Tibial nerve (tissue), 4 donors: ENCODE results near the gene ITGAE. TPM values are rescaled to one million over a fixed set of nuclear protein-coding genes. Genes with fewer than 3 reads are reported as not detected.

Source experiments
- DNase-seq, 2 donors: peaks; one replicate each; pipeline ENCODE4 v3.0.0-alpha.2; 2019; ENCODE audit warnings: low spot score in 2 of 2
- H3K27ac ChIP-seq, 4 donors: fragments of 200-600 bp; sonication (generic) in 3 of 4; one replicate each; pipeline ENCODE4 v1.5.1; 2017 to 2019; ENCODE audit warnings: mild to moderate bottlenecking in 1 of 4
- H3K27me3 ChIP-seq, 2 donors: fragments of 200-600 bp; sonication (generic) in 1 of 2; one replicate each; pipeline versions ENCODE4 v1.5.1 to v1.6.0; 2017 to 2019
- H3K36me3 ChIP-seq, 3 donors: fragments of 200-600 bp; sonication (generic); one replicate each; pipeline ENCODE4 v1.5.1; 2018 to 2019
- H3K4me1 ChIP-seq, 4 donors: fragments of 200-600 bp; sonication (generic) in 3 of 4; one replicate each; pipeline ENCODE4 v1.5.1; 2017 to 2019
- H3K4me3 ChIP-seq, 4 donors: fragments of 200-600 bp; sonication (generic) in 3 of 4; one replicate each; pipeline ENCODE4 v1.5.1; 2017 to 2019; ENCODE audit warnings: mild to moderate bottlenecking in 1 of 4, moderate library complexity in 1 of 4
- H3K9me3 ChIP-seq, 4 donors: fragments of 200-600 bp; sonication (generic) in 3 of 4; one replicate each; pipeline ENCODE4 v1.5.1; 2017 to 2019
- EP300 ChIP-seq, 2 donors: sonication (generic); formaldehyde crosslinking; IDR thresholded peaks; one replicate each; pipeline ENCODE4 v1.6.1; 2017; ENCODE audit warnings: antibody characterized with exemption in 2 of 2, mild to moderate bottlenecking in 1 of 2
- POLR2A ChIP-seq, 2 donors: fragments of 450-650 bp; IDR thresholded peaks; one replicate each; pipeline ENCODE4 v1.6.1; 2017; ENCODE audit warnings: antibody characterized with exemption in 2 of 2, mild to moderate bottlenecking in 2 of 2, moderate library complexity in 2 of 2
- WGBS, 2 donors: methylation state at CpG; one replicate each; pipeline ENCODE4 v1.1.5; 2018; 5-methylcytosine and 5-hydroxymethylcytosine counted together
- total RNA-seq, 4 donors: library from RNA; depleted of rRNA; stranded (reverse); fragments of >200 nt; gene quantifications; one replicate each; pipeline ENCODE4 v1.1.0, GENCODE V29; 2016
- TF ChIP-seq, protein P1 (sequence below), 5 experiments: fragments of 200-600 bp in 3 of 5; fragments of 450-650 bp in 2 of 5; sonication (generic) in 3 of 5; IDR thresholded peaks; one replicate each; pipeline ENCODE4 v1.5.1; 2016 to 2019; ENCODE audit warnings: antibody characterized with exemption in 5 of 5, mild to moderate bottlenecking in 3 of 5, moderate library complexity in 2 of 5

The ITGAE gene
- total RNA-seq, 4 donors from 2014 or later: 11.1 to 17.5 (median 13.4) TPM

DNA sequence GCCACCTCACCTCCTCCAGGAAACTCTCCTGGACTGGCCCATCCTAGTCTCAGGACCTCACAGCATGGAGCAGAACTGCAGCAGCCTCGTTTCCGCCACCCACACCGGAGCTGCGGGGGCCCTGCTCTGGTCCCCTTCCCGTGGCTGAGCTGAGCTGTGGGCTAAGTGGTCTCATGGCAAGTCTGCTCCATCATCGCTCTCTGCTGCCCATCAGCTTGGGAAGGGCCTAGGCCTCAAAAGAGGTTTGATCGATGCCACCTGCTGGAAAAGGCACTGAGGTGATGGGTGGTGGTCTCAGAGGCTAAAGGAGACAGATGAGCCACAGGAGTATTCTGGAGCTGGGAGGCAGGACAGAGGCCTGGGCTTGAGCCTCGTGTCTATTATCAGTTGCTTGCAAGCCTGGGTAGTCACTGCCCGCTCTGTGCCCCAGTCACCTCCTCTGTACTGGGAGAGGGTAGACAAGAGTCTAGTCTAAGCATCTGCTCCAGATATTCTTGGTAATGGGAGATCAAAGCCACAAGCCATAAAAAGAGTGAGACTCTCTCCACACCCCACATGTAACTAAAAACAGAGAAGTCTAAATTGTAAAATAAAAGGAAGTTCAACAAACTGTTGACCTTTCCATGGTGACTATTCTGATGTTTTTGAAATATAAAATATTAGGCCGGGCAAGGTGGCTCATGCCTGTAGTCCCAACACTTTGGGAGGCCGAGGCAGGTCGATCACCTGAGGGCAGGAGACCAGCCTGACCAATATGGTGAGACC lies 1.6 kb downstream of the ITGAE start:
- Histone ChIP-seq H3K27me3 (no peaks in the 10 kb centered on the region), H3K4me3 (no peak overlapping the region), H3K36me3 (peaks cover 0 to 3% (median 0%) of the 10 kb centered on the region in 3 donors), H3K27ac (no peak overlapping the region), H3K4me1 (no peaks in the 10 kb centered on the region), H3K9me3 (no peaks in the 10 kb centered on the region)
- TF ChIP-seq EP300 (IDR thresholded peaks at IDR 0.05) (no peak), POLR2A (IDR thresholded peaks at IDR 0.05) (no peak)
- TF ChIP-seq, protein P1, sequence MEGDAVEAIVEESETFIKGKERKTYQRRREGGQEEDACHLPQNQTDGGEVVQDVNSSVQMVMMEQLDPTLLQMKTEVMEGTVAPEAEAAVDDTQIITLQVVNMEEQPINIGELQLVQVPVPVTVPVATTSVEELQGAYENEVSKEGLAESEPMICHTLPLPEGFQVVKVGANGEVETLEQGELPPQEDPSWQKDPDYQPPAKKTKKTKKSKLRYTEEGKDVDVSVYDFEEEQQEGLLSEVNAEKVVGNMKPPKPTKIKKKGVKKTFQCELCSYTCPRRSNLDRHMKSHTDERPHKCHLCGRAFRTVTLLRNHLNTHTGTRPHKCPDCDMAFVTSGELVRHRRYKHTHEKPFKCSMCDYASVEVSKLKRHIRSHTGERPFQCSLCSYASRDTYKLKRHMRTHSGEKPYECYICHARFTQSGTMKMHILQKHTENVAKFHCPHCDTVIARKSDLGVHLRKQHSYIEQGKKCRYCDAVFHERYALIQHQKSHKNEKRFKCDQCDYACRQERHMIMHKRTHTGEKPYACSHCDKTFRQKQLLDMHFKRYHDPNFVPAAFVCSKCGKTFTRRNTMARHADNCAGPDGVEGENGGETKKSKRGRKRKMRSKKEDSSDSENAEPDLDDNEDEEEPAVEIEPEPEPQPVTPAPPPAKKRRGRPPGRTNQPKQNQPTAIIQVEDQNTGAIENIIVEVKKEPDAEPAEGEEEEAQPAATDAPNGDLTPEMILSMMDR (IDR thresholded peaks at IDR 0.05): no peak
- WGBS, 2 donors: 75 to 83% methylated on average over 12 of the region's 12 CpGs
- no peak for DNase-seq

DNA sequence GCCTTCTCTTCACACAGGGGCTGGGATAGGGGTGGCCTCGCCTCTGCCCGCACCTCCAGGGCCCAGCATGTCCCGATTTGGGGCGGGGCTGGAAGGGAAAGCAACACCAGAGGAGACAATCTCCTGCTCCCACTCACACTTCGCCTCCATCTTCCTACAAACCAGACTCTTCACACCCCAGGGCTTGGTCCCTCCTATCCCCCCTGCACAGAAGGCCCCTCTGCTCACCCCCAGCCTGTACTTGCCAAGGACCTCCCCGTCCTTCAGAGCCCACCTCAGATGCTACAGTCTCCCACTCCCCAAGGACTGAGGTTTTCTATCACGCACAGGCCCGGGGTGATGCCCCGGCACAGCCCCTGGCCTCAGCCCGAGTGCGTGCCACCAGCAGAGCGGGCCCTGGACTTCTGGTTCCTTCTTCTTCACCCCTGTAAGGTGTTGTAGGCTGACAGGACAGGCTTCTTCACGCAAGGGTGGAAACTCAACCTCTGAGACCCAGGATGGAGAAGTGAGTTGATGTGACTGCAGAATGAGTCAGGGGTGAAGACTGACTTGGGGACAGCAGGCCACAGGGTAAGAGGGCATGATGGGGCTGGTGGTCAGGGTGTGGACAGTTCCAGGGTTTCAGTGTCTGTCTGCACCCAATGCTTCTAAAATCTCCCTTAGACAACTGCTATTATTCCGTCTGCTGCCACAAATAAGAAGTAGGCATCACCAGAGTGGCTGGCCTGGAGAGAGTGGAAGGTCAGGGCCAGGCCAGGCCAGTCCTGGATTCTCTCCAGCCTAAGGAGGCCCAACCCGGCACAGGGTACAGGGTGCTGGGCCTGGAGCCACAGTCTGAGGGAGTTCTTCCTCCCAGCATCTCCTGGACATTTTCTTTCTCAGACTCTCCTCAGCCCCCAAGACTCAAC lies 2.5 kb downstream of the ITGAE start:
- TF ChIP-seq POLR2A (IDR thresholded peaks at IDR 0.05): no peak
- no peak for TF ChIP-seq EP300 (IDR thresholded peaks at IDR 0.05)
- TF ChIP-seq, protein P1 (IDR thresholded peaks at IDR 0.05): no peak
- WGBS, 2 donors: 78 to 85% methylated on average over 15 of the region's 15 CpGs
- DNase-seq: no peak

DNA sequence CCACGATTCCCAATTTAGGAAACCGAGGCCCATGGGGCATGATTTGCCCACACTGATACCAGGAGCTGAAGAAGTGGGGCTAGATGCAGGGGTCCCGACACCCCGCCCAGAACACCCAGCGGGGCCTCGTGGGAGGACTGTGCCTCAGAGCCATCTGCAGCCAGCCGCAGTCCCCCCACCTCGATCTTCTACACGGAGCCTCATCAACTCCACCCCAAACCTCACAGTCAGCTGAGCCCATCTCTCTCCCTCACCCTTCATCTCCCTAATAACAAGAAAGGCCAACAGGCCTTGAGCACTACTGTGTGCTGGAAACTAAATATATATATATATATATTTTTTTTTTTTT lies 4.2 kb downstream of the ITGAE start:
- Histone ChIP-seq H3K27ac (no peak overlapping the region), H3K4me1 (no peaks in the 10 kb centered on the region), H3K9me3 (no peaks in the 10 kb centered on the region), H3K36me3 (peaks cover 0 to 1% (median 0%) of the 10 kb centered on the region in 3 donors), H3K4me3 (no peak overlapping the region), H3K27me3 (no peaks in the 10 kb centered on the region)
- no peak for TF ChIP-seq EP300 (IDR thresholded peaks at IDR 0.05)
- no peak for TF ChIP-seq POLR2A (IDR thresholded peaks at IDR 0.05)
- TF ChIP-seq, protein P1 (IDR thresholded peaks at IDR 0.05): no peak
- WGBS, 2 donors: 81 to 86% methylated on average over 4 to 9 of the region's 9 CpGs
- DNase-seq: no peak

More for the DNA sequence above, 2.5 kb downstream of the ITGAE start:
- Histone ChIP-seq H3K4me1 (no peaks in the 10 kb centered on the region), H3K36me3 (peaks cover 0 to 3% (median 0%) of the 10 kb centered on the region in 3 donors), H3K4me3 (no peak overlapping the region), H3K27me3 (no peaks in the 10 kb centered on the region), H3K27ac (no peak overlapping the region), H3K9me3 (no peaks in the 10 kb centered on the region)

DNA sequence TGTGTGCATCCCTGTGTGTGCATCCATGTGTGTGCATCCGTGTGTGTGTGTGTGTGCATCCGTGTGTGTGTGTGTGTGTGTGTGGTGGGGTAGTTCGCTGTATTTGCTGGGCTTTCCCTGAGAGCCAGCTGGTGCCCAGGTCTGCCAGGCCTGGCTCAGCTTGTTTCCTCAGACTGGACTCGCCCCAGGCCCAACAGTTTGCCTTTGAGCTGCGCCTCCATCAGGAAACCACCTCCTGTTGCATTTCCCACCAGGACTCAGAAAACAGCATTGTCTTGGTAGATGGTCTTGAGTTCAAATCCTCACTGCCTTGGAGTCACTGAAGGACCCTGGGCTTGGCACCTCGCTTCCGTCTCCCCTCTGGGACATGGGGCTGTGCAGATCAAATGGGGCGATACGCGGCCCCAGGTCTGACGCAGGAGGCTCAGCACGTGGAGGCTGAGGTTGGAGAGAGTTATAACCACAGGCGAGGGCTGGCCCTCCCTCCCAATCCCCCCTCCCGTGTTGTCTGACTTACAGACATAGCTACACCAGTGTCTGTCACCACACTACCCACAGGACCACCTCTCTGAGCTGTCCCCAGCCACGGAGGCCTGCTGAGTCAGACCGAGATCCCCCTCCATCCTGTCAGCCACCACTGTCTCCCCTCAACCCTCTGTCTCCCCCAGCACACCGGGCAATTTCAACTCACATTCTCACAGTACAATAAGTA lies 4.7 kb downstream of the ITGAE start:
- no peaks in the 10 kb centered on the region for H3K9me3 ChIP-seq
- DNase-seq: no peak
- no peaks in the 10 kb centered on the region for H3K27me3 ChIP-seq
- H3K4me1 ChIP-seq: no peaks in the 10 kb centered on the region
- H3K27ac ChIP-seq: no peak overlapping the region
- WGBS, 2 donors: 75 to 77% methylated on average over 9 to 17 of the region's 17 CpGs
- H3K4me3 ChIP-seq: no peak overlapping the region
- H3K36me3 ChIP-seq: no peaks in the 10 kb centered on the region
- TF ChIP-seq POLR2A (IDR thresholded peaks at IDR 0.05) (no peak), EP300 (IDR thresholded peaks at IDR 0.05) (no peak)
- TF ChIP-seq, protein P1 (IDR thresholded peaks at IDR 0.05): no peak
